ENCODE measurements around the gene SGPP2. TPM values are rescaled to one million over a fixed set of nuclear protein-coding genes. Genes with fewer than 3 reads are reported as not detected.
A peak's percentile ranks its signal among the peaks of the same experiment; 100 is the strongest.

SGPP2 gene
- total and polyA plus RNA-seq, 2 experiments from 2014 or later: 0.08 TPM; not detected in 1

GRCh38 chr2:222391743-222392285, 32.5 kb upstream of the SGPP2 start (continued):
- TF ChIP-seq ZNF462 (CRISPR knock-in tag; IDR thresholded peaks at IDR 0.05) (no peak), REST (IDR thresholded peaks at IDR 0.05; ENCODE audit: unreplicated experiment) (no peak)

- H3K27me3 ChIP-seq (ENCODE audit: insufficient read depth): no peaks in the 10 kb centered on the region
- H3K27ac ChIP-seq (ENCODE audit: low read depth): no peak overlapping the region
- H3K9me2 ChIP-seq (ENCODE audit: insufficient read depth): no peaks in the 10 kb centered on the region; the same call in 1 of the 2 replicates
- Mint-ChIP-seq H3K9me3 (peaks cover 7% of the 10 kb centered on the region; the same call in 2 of the 3 replicates), H3K4me1 (peaks cover 30% of the 10 kb centered on the region), H3K4me3 (0 out of 3 replicates have a peak overlapping the region, but pooled peaks have one; percentile 27), H3K27ac (no peak overlapping the region), H3K27me3 (ENCODE audit: insufficient read depth, low read depth, poor library complexity) (peaks cover 1% of the 10 kb centered on the region), H3K36me3 (ENCODE audit: low read depth) (peaks cover 5% of the 10 kb centered on the region; the same call in 2 of the 3 replicates)
- peak overlapping the region; percentile 50 for H3K4me2 ChIP-seq
- no peaks in the 10 kb centered on the region for H4K20me1 ChIP-seq (replicated peaks; ENCODE audit: insufficient read depth)
- no peak overlapping the region for H2AFZ ChIP-seq
- H3K4me3 ChIP-seq: no peak overlapping the region
- ATAC-seq (peak; percentile 90), DNase-seq (ENCODE audit: low spot score) (peak; percentile 45)
- peaks cover 18% of the 10 kb centered on the region for H3K4me1 ChIP-seq (ENCODE audit: insufficient read depth)
- H3K36me3 ChIP-seq (ENCODE audit: insufficient read depth): no peaks in the 10 kb centered on the region
- no peaks in the 10 kb centered on the region for H3K79me2 ChIP-seq (replicated peaks; ENCODE audit: insufficient read depth)
- no peaks in the 10 kb centered on the region for H3F3A ChIP-seq (replicated peaks; ENCODE audit: low read depth)
- TF ChIP-seq REST (IDR thresholded peaks at IDR 0.05; ENCODE audit: unreplicated experiment) (no peak), ETS1 (IDR thresholded peaks at IDR 0.05) (no peak)
Measured at GRCh38 chr2:222393733-222394267, 30.5 kb upstream of the SGPP2 start.
